Measurements from ENCODE around the gene DDX20.

Gene DDX20

GRCh38 chr1:111769517-111770146 lies 13.9 kb downstream of the DDX20 start:
- Histone ChIP-seq H3K27ac (ENCODE audit: low read depth, low read length, poor library complexity, severe bottlenecking) (no peak overlapping the region), H3K36me3 (ENCODE audit: insufficient read depth, low read length) (peaks cover 47% of the 10 kb centered on the region), H3K4me3 (ENCODE audit: low read depth, low read length, poor library complexity, severe bottlenecking) (no peak overlapping the region), H3K9me2 (ENCODE audit: low read depth, low read length) (no peaks in the 10 kb centered on the region), H3K4me1 (ENCODE audit: insufficient read depth, low read length, severe bottlenecking) (no peaks in the 10 kb centered on the region), H3K79me2 (ENCODE audit: insufficient read depth, low read length) (no peaks in the 10 kb centered on the region), H3K9me3 (ENCODE audit: low read length) (no peaks in the 10 kb centered on the region), H3K4me2 (ENCODE audit: low read length) (no peak overlapping the region), H4K20me1 (ENCODE audit: insufficient read depth, low read length) (no peaks in the 10 kb centered on the region), H2AFZ (ENCODE audit: low read length) (no peak overlapping the region), H3K9ac (ENCODE audit: low read length) (no peak overlapping the region), H3K27me3 (ENCODE audit: insufficient read depth, low read length) (no peaks in the 10 kb centered on the region), H3F3A (ENCODE audit: insufficient read depth, low read length) (no peaks in the 10 kb centered on the region)
- TF ChIP-seq, protein P1, sequence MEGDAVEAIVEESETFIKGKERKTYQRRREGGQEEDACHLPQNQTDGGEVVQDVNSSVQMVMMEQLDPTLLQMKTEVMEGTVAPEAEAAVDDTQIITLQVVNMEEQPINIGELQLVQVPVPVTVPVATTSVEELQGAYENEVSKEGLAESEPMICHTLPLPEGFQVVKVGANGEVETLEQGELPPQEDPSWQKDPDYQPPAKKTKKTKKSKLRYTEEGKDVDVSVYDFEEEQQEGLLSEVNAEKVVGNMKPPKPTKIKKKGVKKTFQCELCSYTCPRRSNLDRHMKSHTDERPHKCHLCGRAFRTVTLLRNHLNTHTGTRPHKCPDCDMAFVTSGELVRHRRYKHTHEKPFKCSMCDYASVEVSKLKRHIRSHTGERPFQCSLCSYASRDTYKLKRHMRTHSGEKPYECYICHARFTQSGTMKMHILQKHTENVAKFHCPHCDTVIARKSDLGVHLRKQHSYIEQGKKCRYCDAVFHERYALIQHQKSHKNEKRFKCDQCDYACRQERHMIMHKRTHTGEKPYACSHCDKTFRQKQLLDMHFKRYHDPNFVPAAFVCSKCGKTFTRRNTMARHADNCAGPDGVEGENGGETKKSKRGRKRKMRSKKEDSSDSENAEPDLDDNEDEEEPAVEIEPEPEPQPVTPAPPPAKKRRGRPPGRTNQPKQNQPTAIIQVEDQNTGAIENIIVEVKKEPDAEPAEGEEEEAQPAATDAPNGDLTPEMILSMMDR (IDR thresholded peaks at IDR 0.05; ENCODE audit: low read length): peak; percentile 85
- TF ChIP-seq EZH2 (IDR thresholded peaks at IDR 0.05; ENCODE audit: borderline replicate concordance, low read length): no peak

DNA sequence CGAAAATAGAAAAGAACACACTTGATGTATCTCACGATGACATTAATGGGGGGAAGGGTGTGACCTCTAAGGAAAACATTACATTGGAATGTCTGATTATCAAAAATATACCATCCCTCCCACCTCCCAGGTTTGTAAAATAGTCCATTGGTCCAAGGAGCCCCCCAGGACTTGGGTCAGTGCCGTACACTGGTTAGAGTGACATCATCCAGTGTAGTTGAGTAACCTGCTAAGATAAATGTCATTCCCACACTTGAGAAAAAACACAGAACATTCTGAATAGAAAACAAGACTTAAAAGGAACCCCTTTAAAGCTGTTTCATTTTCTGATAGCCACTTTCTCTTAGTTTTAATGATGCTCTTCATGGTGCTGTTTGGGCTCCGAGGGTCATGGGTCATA lies 15.2 kb downstream of the DDX20 start:
- H3K4me1 ChIP-seq (ENCODE audit: insufficient read depth, low read length, severe bottlenecking): no peaks in the 10 kb centered on the region
- no peaks in the 10 kb centered on the region for H3F3A ChIP-seq (ENCODE audit: insufficient read depth, low read length)
- H3K9ac ChIP-seq (ENCODE audit: low read length): no peak overlapping the region
- no peaks in the 10 kb centered on the region for H4K20me1 ChIP-seq (ENCODE audit: insufficient read depth, low read length)
- H3K9me3 ChIP-seq (ENCODE audit: low read length): no peaks in the 10 kb centered on the region
- no peak for TF ChIP-seq EZH2 (IDR thresholded peaks at IDR 0.05; ENCODE audit: borderline replicate concordance, low read length)
- TF ChIP-seq, protein P1 (IDR thresholded peaks at IDR 0.05; ENCODE audit: low read length): no peak
- H3K27me3 ChIP-seq (ENCODE audit: insufficient read depth, low read length): no peaks in the 10 kb centered on the region
- no peak overlapping the region for H3K27ac ChIP-seq (ENCODE audit: low read depth, low read length, poor library complexity, severe bottlenecking)
- no peaks in the 10 kb centered on the region for H3K9me2 ChIP-seq (ENCODE audit: low read depth, low read length)
- H3K4me3 ChIP-seq (ENCODE audit: low read depth, low read length, poor library complexity, severe bottlenecking): no peak overlapping the region
- H3K36me3 ChIP-seq (ENCODE audit: insufficient read depth, low read length): peaks cover 34% of the 10 kb centered on the region
- no peak overlapping the region for H3K4me2 ChIP-seq (ENCODE audit: low read length)
- no peak overlapping the region for H2AFZ ChIP-seq (ENCODE audit: low read length)
- H3K79me2 ChIP-seq (ENCODE audit: insufficient read depth, low read length): no peaks in the 10 kb centered on the region

DNA sequence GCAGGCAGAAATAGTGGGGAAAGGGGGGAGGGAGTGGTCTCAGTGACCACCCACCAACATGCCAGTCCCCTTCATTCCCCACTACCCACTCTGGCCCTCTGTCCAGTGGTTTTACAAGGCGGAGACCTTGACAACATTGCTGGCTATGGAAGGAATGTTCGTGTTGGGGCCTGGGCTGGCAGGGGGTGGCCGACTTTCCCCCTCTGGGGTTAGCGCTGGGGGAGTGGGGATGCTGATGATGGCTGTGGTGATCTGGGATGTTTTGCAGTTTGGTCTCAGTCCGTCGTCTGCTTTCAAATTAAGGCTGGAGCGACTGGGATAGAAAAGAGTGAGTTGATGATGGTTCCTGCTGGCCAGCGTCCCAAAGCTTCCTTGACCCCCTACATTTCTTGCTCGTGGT lies 20.3 kb downstream of the DDX20 start:
- TF ChIP-seq, protein P1 (IDR thresholded peaks at IDR 0.05; ENCODE audit: low read length): no peak
- TF ChIP-seq EZH2 (IDR thresholded peaks at IDR 0.05; ENCODE audit: borderline replicate concordance, low read length): no peak
- no peak overlapping the region for H2AFZ ChIP-seq (ENCODE audit: low read length)
- H3K27ac ChIP-seq (ENCODE audit: low read depth, low read length, poor library complexity, severe bottlenecking): no peak overlapping the region

More for the DNA sequence above, 20.3 kb downstream of the DDX20 start:
- no peak overlapping the region for H3K4me2 ChIP-seq (ENCODE audit: low read length)
- H3K9me2 ChIP-seq (ENCODE audit: low read depth, low read length): no peaks in the 10 kb centered on the region
- no peaks in the 10 kb centered on the region for H3K9me3 ChIP-seq (ENCODE audit: low read length)
- H3K79me2 ChIP-seq (ENCODE audit: insufficient read depth, low read length): no peaks in the 10 kb centered on the region
- H4K20me1 ChIP-seq (ENCODE audit: insufficient read depth, low read length): no peaks in the 10 kb centered on the region
- no peaks in the 10 kb centered on the region for H3K27me3 ChIP-seq (ENCODE audit: insufficient read depth, low read length)
- H3F3A ChIP-seq (ENCODE audit: insufficient read depth, low read length): no peaks in the 10 kb centered on the region
- no peak overlapping the region for H3K9ac ChIP-seq (ENCODE audit: low read length)
- H3K4me3 ChIP-seq (ENCODE audit: low read depth, low read length, poor library complexity, severe bottlenecking): no peak overlapping the region
- H3K4me1 ChIP-seq (ENCODE audit: insufficient read depth, low read length, severe bottlenecking): no peaks in the 10 kb centered on the region
- no peaks in the 10 kb centered on the region for H3K36me3 ChIP-seq (ENCODE audit: insufficient read depth, low read length)
